GM23248 (cell line): Measurements from ENCODE around the gene CARD8.

Source experiments
- EZH2 ChIP-seq: fragments of 200-600 bp; sonication (generic); IDR thresholded peaks from 2 replicates; pipeline ENCODE4 v1.6.1; 2018; ENCODE audit warnings: antibody characterized with exemption, mild to moderate bottlenecking; ENCODE audit not compliant: insufficient read depth, poor library complexity, severe bottlenecking
- EZH2phosphoT487 ChIP-seq: fragments of 200-600 bp; sonication (generic); IDR thresholded peaks from 2 replicates; pipeline ENCODE4 v1.6.1; 2018; ENCODE audit warnings: antibody characterized with exemption, moderate library complexity, mild to moderate bottlenecking, low read depth; ENCODE audit not compliant: insufficient read depth

GRCh38 chr19:48295458-48295857 is 39.7 kb upstream of the CARD8 start:
- TF ChIP-seq EZH2 (no peak), EZH2phosphoT487 (no peak)
